Tibial nerve (tissue), 4 donors: ENCODE measurements around the gene CCDC85C. TPM values are rescaled to one million over a fixed set of nuclear protein-coding genes. Genes with fewer than 3 reads are reported as not detected.

Experiments used
- DNase-seq, 2 donors: peaks; one replicate each; pipeline ENCODE4 v3.0.0-alpha.2; 2019; ENCODE audit warnings: low spot score in 2 of 2
- H3K27ac ChIP-seq, 4 donors: fragments of 200-600 bp; sonication (generic) in 3 of 4; one replicate each; pipeline ENCODE4 v1.5.1; 2017 to 2019; ENCODE audit warnings: mild to moderate bottlenecking in 1 of 4
- H3K27me3 ChIP-seq, 2 donors: fragments of 200-600 bp; sonication (generic) in 1 of 2; one replicate each; pipeline versions ENCODE4 v1.5.1 to v1.6.0; 2017 to 2019
- H3K36me3 ChIP-seq, 3 donors: fragments of 200-600 bp; sonication (generic); one replicate each; pipeline ENCODE4 v1.5.1; 2018 to 2019
- H3K4me1 ChIP-seq, 4 donors: fragments of 200-600 bp; sonication (generic) in 3 of 4; one replicate each; pipeline ENCODE4 v1.5.1; 2017 to 2019
- H3K4me3 ChIP-seq, 4 donors: fragments of 200-600 bp; sonication (generic) in 3 of 4; one replicate each; pipeline ENCODE4 v1.5.1; 2017 to 2019; ENCODE audit warnings: mild to moderate bottlenecking in 1 of 4, moderate library complexity in 1 of 4
- H3K9me3 ChIP-seq, 4 donors: fragments of 200-600 bp; sonication (generic) in 3 of 4; one replicate each; pipeline ENCODE4 v1.5.1; 2017 to 2019
- CTCF ChIP-seq, 5 experiments: fragments of 200-600 bp in 3 of 5; fragments of 450-650 bp in 2 of 5; sonication (generic) in 3 of 5; IDR thresholded peaks; one replicate each; pipeline ENCODE4 v1.5.1; 2016 to 2019; ENCODE audit warnings: antibody characterized with exemption in 5 of 5, mild to moderate bottlenecking in 3 of 5, moderate library complexity in 2 of 5
- EP300 ChIP-seq, 2 donors: sonication (generic); formaldehyde crosslinking; IDR thresholded peaks; one replicate each; pipeline ENCODE4 v1.6.1; 2017; ENCODE audit warnings: antibody characterized with exemption in 2 of 2, mild to moderate bottlenecking in 1 of 2
- POLR2A ChIP-seq, 2 donors: fragments of 450-650 bp; IDR thresholded peaks; one replicate each; pipeline ENCODE4 v1.6.1; 2017; ENCODE audit warnings: antibody characterized with exemption in 2 of 2, mild to moderate bottlenecking in 2 of 2, moderate library complexity in 2 of 2
- WGBS, 2 donors: methylation state at CpG; one replicate each; pipeline ENCODE4 v1.1.5; 2018; 5-methylcytosine and 5-hydroxymethylcytosine counted together
- total RNA-seq, 4 donors: library from RNA; depleted of rRNA; stranded (reverse); fragments of >200 nt; gene quantifications; one replicate each; pipeline ENCODE4 v1.1.0, GENCODE V29; 2016

Gene CCDC85C
- total RNA-seq, 4 donors from 2014 or later: 0.60 to 4.6 (median 1.8) TPM

DNA sequence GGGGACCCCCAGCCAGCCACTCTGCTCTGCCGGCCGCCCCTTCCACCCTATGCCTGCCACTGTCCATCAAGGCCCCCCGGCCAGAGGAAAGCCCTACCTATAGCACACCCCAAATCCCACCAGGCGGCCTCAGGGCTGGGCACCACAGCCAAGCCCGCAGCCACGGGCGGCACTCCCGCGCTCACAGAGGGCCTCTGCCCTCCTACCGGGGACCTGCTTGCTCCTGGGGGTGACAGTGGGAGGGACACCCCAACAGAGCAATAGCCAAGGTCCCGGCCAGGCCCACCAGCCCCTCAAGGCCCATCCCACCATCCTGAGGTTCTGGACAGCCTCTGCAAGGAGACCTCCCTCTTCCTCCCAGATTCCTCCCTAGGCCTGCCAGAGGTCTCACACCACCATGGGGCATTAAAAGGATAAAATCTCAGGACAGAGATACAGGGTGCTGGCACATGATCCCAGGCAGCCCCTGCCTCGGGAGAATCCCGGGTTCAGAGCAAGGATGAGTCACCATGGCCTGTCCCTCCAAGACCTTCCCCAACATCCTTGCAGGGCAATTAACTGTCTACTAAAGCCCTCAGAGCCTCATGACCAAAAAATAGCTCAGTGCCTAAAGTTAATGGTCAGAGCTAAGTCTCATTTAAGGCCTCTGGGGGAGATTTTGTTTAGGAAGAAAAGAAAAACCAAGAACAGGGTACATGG lies 17.1 kb downstream of the CCDC85C start:
- H3K36me3 ChIP-seq: no peaks in the 10 kb centered on the region
- no peak for DNase-seq
- H3K27ac ChIP-seq: no peak overlapping the region
- H3K9me3 ChIP-seq: no peaks in the 10 kb centered on the region
- H3K4me1 ChIP-seq: peaks cover 0 to 27% (median 0%) of the 10 kb centered on the region in 4 donors
- H3K27me3 ChIP-seq: no peaks in the 10 kb centered on the region
- H3K4me3 ChIP-seq: no peak overlapping the region
- 72 to 78% methylated on average over 7 to 13 of the region's 13 CpGs for WGBS, 2 donors
- TF ChIP-seq CTCF (IDR thresholded peaks at IDR 0.05) (no peak), POLR2A (IDR thresholded peaks at IDR 0.05) (no peak), EP300 (IDR thresholded peaks at IDR 0.05) (no peak)

GRCh38 chr14:99586054-99586760 lies 17.8 kb downstream of the CCDC85C start:
- Histone ChIP-seq H3K27me3 (no peaks in the 10 kb centered on the region), H3K27ac (no peak overlapping the region)
- TF ChIP-seq CTCF (IDR thresholded peaks at IDR 0.05) (no peak), POLR2A (IDR thresholded peaks at IDR 0.05) (no peak), EP300 (IDR thresholded peaks at IDR 0.05) (no peak)

GRCh38 chr14:99584823-99585222 lies 19.2 kb downstream of the CCDC85C start:
- Histone ChIP-seq H3K36me3 (no peaks in the 10 kb centered on the region), H3K4me3 (no peak overlapping the region), H3K27ac (no peak overlapping the region), H3K9me3 (no peaks in the 10 kb centered on the region), H3K4me1 (peaks cover 0 to 22% (median 0%) of the 10 kb centered on the region in 4 donors), H3K27me3 (no peaks in the 10 kb centered on the region)
- no peak for DNase-seq
- TF ChIP-seq POLR2A (IDR thresholded peaks at IDR 0.05) (no peak), EP300 (IDR thresholded peaks at IDR 0.05) (no peak)
- 80 to 88% methylated on average over 3 of the region's 3 CpGs for WGBS, 2 donors

More at GRCh38 chr14:99586054-99586760, 17.8 kb downstream of the CCDC85C start:
- Histone ChIP-seq H3K9me3 (no peaks in the 10 kb centered on the region), H3K4me1 (peaks cover 0 to 27% (median 0%) of the 10 kb centered on the region in 4 donors), H3K4me3 (no peak overlapping the region), H3K36me3 (no peaks in the 10 kb centered on the region)
- 79 to 83% methylated on average over 16 of the region's 16 CpGs for WGBS, 2 donors
- no peak for DNase-seq

DNA sequence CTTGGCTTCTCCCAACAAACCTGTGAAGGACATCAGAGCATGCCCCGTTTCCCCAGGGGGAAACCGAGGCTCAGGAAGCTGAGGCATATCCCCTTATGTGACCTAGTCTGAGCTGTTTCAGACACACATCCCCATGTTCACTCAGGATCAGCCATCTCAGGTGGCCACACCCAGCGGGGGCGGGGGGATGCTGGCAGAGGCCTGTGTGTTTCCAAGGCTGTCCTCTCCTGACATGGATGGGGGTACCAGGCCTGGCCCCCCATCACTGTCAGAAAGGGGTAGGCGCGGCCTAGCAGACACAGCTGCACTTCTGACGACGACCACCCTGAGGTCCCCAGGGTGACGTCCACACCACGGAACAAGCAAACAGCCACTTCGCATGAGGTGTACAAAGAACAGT lies 22.1 kb downstream of the CCDC85C start:
- WGBS, 2 donors: 86 to 91% methylated on average over 11 of the region's 11 CpGs
- H3K27ac ChIP-seq: no peak overlapping the region
- no peaks in the 10 kb centered on the region for H3K36me3 ChIP-seq
- no peak overlapping the region for H3K4me3 ChIP-seq
- DNase-seq: no peak
- H3K4me1 ChIP-seq: peaks cover 0 to 27% (median 4%) of the 10 kb centered on the region in 4 donors
- TF ChIP-seq POLR2A (IDR thresholded peaks at IDR 0.05) (no peak), EP300 (IDR thresholded peaks at IDR 0.05) (no peak), CTCF (IDR thresholded peaks at IDR 0.05) (no peak)
- H3K27me3 ChIP-seq: no peaks in the 10 kb centered on the region
- no peaks in the 10 kb centered on the region for H3K9me3 ChIP-seq

GRCh38 chr14:99581374-99581773 lies 22.6 kb downstream of the CCDC85C start:
- Histone ChIP-seq H3K4me3 (no peak overlapping the region), H3K36me3 (no peaks in the 10 kb centered on the region), H3K4me1 (peaks cover 0 to 32% (median 4%) of the 10 kb centered on the region in 4 donors), H3K9me3 (no peaks in the 10 kb centered on the region), H3K27me3 (no peaks in the 10 kb centered on the region), H3K27ac (no peak overlapping the region)
- TF ChIP-seq CTCF (IDR thresholded peaks at IDR 0.05) (no peak), EP300 (IDR thresholded peaks at IDR 0.05) (no peak), POLR2A (IDR thresholded peaks at IDR 0.05) (no peak)
- no peak for DNase-seq
- WGBS, 2 donors: 56 to 65% methylated on average over 10 to 14 of the region's 16 CpGs
